ENCODE measurements around the gene REXO1.

The REXO1 gene

DNA sequence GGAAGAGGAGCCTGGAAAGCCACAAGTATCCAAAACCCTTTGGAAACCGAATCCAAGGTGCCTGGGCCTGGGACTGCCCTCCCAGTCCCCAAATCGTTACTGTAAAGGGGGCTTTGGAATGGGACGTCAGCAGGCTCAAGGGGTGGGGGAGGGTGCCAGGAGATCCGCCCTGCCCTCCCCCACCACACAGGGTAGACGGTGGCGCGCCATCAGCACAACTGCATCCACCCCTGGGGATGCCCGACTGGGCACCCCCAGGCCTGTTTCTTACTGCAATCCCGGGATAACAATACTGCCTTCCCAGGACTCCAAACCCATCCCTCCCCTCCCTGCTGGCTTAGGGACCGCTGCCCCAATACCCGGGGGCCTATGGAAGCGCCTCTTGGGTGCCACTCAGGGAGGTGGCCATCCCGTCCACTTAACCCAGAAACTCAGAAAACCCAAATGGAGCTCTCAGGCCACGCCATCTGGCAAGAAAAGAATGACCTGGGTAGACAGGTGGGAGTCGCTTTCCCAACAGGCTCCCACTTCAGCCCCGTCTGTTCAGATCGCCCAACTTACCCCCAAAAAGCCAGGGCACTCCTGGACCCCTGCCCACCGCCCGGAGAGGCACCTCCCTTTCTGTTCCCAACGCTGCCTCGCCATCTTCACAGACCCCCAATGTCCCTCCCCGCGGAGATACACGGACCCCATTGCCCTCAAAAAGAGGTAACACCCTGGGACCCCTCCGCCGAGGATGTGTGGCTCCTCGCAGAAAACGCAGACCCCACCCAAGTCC is 12.7 kb upstream of the REXO1 start:
- DNase-seq (ENCODE audit: low spot score), result no peak

DNA sequence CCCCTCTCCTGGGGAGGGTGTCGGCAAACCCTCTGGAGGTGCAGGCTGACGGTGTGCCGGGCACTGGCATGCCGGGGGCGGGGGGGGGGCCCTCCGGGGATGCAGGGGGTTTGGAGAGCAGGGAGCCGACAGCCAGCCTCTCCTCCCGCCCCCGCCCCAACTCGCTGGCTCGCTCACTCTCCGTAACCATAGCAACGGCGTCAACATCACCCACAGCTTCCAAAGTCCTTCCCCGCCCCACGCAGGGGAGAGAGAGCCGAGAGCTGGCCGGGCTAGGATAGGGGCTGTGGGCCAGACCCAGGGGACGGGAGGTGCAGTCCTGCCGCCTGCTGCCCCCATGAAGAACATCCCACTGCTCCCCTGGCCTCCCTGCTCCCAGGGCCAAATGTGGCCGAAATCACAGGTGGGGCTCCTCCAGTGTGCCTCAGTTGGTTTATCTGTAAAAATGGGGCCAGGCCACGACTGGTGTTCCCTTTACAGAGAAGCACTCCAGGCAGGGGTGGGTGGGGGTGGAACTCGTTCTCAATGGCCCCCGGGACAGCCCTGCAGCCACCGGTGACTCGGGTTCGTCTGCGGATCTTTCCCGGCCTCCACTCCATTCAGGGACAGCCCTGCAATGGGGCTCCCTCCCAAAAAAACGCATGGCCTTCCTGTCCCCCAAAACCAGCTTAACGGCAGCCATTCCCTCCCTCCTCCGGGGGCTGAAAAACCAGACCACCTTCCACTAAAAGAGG is 11.9 kb upstream of the REXO1 start:
- peak; percentile 69 for DNase-seq (ENCODE audit: low spot score)

DNA sequence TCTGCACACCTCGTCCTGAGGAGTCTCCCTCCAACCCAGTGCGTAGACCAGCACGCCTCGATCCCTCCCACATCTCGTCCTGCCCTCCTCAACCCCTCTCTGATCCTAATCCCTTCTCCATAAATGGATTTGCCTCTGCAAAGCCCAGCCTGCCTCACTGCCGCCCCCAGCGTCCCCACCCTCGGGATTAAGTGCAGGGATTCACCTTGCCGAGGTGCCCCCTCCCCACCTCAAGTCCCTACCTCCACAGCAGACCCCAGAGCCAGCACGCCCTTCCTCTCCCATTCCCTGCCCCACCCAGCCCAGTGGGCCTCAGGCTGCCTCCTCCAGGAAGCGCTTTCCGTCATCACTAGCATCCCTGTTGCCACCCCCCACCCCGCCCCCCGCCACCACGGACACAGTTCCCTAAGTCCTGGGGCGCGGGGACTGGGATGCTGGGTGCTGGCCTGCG is 11.1 kb upstream of the REXO1 start:
- no peak for DNase-seq (ENCODE audit: low spot score)

DNA sequence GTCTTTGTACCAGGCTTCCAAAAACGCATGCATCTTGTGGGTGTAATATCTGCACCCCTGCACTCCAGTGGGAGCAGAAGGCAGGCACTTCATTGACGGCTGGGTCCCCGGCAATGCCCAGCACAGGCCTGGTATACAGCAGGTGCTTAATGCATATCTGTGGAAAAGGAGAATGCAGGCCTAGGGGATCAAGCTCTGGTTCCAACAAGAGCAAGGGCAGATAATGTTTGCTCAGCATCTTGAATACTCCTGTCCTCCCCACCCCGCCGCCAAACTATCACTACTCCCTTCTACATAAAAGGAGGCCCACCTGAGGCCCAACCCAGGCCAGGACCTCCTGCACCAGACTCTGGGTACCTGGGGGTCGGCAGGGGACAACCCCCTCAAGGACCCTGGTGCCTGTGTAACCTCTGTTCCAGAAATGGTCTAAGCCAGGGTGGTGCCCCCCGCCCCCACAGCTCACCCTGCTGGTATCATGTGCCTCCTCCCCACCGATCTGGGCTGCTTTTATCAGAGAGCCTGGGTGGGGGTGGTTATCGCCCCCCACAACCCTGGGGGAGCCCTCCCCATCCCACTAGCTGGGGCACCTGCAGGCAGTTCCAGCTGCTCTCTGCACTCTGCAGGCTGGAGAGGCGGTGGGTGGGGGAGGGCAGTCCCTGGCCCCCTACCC is 10.3 kb upstream of the REXO1 start:
- no peak for DNase-seq (ENCODE audit: low spot score)

DNA sequence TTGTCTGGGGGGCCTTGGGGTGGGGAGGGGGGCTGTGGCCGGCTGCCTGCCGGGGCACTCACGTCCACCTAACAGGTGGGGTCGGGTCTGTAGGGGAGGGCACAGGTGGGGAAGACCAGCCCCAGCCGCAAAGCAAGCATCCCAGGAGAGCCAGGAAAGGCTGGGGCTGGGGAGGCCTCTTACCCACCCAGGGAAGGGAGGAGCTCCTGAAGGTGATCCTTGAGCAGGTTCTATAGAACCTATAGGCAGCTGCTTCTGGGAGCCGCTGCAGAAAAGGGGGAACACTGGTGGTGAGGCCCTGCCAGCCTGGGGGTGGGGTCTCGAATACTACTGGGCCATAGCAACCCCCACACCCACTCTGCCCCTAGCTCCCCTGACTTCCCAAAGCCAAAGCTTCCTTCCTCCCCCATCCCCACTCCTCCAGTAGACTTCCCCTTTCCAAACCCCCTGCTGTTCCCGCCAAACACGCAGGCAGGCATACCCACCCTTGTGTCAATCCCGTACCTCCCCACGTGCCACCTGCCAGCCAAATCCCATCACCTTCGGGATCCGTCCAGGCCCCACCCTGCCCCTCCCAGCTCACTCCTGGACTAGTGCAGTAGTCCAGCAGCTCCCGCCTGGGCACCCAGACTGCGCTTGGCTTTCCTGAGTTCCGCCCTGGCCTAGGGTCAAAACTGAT is 9.5 kb upstream of the REXO1 start:
- DNase-seq (ENCODE audit: low spot score), result no peak

DNA sequence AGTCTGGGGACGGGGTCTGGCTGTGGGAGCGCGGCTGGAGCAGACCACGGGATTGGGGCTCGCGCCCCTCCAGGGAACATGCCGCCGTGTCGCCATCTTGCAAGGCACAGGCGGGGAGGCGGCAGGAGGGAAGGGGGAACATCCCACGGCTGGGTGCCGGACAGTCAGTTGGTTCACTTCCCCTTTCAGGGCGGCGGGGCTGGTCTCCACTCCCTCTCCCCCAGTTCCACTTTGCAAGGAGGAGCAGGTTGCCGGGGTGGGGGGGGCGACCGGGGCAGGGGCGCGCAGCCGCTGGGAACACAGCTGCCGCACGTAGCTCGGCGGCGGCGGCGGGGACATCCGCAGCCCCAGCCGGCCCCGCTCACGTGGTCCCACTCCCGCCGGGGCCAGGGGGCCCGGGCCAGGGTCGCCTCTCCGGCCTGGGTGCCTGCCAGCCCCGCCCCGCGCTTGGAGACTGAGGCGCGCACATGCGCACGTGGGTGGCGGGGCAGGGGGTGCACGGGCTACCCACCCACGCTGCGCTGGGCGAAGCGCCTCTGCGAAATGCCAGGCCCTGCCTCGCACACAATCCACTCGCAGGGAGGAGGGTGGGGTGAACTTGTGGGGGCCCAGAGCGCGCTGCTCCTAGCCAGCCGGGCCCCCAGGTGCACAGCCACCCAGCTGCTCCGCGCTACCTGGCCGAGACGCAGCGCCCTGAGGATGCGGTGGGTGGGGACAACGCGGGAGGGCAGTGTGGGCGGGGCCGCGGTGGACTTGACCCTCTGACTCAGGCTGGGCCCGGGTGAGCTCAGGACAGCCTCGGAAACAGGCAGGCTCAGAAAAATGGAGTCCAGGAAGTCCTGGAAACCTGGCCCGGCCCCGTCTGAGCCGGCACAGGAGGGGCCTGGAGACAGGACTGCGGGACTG is 8.7 kb upstream of the REXO1 start:
- no peak for DNase-seq (ENCODE audit: low spot score)

DNA sequence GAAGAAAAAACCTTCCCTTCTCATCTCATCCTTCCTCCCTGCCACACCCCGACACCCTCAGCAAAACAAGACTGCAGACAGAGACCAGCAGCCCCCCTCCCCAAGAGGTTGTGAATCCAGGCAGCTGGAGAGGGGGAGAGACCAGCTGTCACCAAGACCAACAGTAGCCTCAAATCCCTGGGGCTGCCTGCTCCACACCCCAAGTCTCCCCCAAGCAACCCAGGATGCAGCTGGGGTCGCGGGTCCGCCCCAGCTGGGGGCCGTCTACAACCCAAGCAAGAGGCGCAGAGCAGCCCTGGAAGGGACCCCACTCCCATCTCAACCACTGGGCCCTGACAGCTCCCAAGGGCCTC is 8.0 kb upstream of the REXO1 start:
- no peak for DNase-seq (ENCODE audit: low spot score)

DNA sequence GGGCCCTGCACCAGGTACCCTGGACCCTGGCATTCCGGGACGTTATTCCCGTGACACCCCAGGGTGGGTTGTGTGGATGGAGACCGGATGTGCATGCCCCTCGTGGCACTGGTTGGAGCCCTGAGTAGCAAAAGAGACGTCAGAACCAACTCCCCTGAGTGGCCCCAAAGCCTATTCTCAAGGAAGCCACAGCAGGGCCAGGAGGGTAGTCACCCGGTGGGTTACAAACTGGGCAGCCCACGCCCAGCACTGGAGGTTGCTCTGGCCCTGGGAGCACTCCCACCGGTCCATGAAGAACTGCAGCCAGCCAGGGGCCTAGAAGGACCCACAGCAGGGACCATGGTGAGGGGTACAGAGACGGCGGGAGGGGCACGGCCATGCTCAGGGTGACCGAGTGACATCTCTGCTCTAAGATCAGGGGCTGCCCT is 7.6 kb upstream of the REXO1 start:
- DNase-seq (ENCODE audit: low spot score), result no peak

DNA sequence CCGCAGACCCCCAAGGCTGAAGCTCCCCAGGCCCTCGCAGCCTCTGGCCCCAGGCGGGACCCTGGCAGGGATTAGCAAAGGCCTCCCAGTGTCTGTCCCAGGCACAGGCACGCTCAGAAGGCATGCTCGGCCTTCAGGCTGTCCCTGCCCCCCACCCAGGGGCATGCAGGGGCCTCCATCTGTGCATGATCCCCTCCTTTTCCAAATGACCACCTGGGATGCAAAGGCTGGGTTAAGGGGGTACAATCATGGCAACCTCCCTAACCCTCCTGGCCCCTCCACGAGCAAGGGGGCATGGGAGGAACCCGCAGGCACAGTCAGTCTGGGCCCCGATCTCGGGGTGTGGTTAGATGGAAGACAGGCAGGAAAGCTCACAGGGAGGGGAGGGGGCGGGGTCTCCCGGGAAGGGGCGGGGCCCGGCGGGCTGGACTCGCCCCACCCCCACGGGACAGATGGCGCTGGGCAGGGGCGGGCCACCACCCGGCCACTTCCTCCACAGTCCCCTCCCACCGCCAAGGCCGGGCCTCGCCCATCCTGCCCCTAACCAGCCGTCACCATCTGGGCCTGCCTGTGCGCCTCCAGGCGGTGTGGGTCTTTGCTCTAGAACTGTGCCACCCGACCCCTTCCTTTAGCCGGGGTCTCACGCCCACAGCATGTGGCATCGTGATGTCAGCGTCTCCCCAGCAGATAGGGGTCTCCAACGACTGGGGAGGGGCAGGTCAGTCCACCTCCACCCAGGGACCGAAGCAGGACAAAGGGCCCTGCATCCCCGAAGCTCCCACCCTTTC is 7.0 kb upstream of the REXO1 start:
- DNase-seq (ENCODE audit: low spot score), result peak; percentile 92

DNA sequence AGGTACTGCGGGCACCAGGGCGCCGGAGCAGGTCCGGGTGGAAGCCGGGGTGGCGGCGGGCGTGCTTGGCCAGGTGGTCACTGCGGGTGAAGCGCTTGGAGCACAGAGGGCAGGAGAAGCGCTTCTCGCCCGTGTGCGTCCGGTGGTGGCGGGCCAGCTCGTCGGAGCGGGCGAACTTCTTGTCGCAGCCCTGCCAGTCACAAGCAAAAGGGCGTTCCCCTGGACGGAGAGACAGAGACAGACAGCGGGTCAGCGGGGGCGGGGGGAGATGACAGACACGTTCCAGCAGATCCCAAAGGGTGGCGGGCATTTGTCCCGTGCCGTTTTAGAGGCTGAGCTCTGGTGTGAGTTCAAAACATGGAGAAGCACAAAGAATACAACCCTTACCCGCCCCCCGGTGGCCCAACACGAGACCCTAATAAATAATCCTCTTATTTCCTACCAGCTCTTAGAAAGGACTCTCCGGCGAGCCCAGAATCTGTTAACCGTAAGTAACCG is 6.3 kb upstream of the REXO1 start:
- peak; percentile 66 for DNase-seq (ENCODE audit: low spot score)

DNA sequence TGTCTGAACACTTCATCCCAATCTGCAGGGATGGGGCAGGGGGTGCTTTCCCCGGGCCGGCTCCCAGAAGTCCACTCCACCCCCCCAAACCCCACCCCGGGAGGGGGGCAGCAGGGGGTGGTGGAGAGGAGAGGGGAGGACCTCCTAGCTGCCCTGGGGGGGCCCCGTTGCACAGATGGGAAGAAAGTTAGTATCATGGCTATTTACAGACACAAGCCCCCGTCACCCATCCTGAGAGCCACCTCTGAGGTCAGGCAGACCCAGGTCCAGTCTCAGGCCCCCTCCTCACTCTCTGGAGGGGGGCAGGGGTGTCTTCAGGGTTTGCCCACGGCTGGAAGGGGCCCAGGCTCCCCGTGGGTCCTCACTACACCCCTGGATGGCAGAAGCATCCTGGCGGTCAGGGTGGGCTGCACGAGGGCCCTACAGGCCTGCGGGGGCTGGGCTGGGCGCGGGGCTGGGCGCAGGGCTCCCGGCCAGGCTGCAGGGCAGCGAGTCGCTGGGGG is 5.8 kb upstream of the REXO1 start:
- DNase-seq (ENCODE audit: low spot score), result no peak

DNA sequence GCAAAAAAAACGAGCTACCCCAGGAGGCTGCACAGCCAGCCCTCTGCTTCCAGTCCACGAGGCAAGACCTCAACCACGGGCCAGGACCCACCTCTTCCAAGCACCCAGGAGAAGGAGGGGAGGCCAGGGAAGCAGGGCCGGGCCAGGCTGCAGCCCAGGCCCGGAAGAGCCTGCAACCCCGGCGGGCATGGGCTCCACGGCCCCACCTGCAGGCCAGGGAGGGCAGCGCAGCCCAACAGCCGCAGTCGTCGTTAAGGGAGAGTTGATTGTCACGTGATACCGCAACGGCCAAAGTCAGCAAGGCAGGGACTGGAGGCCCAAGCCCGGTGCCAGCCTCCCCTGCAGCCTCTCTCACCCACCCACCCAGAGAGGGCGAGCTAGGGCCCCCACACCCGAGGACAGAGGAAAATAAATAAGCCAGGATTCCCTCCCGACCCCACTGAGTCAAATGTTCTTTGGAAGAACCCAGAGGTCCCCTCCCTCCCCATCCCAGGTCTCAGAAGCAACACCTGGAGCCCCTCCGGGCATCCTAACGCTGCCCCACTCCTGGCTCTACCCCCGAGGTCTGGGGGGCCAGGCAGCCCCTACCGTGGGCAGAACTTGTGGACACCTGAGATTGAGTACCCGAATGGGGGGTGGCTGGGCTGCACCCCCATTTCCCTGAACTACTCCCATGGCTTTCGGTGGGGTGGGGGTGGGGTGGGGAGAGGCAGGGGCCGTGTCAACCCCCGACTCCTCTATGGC is 5.2 kb upstream of the REXO1 start:
- peak; percentile 90 for DNase-seq (ENCODE audit: low spot score)

DNA sequence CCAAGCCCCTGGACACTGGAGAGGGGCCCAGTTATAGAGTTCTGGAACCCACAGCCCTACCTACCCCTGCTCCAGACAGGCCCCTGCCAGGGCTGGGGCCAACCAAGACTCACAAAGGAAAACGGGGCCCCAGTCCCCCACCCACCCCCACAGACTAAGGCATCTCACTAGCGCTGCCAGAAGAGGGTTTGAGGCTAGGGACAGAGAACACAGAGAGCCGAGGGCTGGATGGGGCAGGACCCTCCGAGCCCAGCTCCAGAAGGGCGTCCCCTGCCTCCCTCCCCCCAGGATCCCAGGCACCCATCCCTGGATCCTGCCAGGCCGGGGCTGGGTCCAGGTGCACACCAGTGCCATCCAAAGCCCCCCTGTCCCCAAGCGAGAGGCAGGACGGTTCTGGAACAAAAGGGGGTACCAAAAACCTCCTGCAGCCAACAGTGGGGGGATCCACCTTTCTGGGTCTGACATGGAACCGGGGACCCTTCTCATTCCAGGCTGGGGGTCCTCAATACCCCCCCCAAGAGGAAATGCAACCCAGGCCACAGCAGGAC is 4.4 kb upstream of the REXO1 start:
- DNase-seq (ENCODE audit: low spot score), result no peak

DNA sequence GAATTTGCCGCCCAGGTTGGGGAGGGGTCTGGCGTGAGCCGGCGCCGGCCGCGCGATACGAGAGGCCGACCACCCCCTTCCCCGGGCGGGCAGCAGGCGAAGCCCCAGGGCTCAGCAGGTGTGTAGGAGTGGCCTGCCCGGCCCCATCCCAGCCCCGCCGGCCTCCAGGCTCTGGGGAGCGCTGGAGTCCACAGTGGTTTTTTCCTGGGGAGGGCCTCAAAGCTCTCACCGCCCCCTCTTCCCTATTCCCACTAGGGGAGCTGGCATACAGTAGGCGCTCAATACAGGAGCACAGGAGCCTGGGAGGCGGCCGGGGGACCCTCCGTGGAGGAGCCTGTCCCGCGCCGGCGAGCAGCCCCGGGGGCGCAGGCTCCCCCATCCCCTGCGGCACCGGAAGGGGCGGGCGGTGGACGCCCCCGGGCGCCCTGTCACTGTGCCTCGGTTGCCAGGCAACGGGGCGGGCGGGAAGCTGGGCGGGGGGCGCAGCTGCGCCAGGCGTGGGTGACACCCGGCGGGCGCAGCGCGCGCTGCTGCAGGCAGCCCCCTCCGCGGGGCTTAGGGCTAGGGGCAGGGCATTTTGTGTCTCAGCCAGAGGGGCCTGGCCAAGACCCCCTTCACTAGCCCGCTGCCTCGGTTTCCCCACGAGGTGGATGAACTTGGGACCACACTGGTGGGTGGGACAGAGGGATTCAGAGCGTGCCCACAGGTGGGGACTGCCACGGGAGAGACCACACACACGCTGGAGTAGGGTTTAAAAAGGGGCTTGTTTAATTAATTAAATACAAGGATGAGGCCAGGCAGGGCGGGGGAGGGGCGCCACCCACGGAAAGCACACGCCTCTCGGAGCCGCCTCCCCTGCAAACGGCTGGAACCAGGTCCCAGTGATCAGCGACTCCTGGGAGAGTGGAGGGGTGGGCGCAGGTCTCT is 3.6 kb upstream of the REXO1 start:
- no peak for DNase-seq (ENCODE audit: low spot score)

DNA sequence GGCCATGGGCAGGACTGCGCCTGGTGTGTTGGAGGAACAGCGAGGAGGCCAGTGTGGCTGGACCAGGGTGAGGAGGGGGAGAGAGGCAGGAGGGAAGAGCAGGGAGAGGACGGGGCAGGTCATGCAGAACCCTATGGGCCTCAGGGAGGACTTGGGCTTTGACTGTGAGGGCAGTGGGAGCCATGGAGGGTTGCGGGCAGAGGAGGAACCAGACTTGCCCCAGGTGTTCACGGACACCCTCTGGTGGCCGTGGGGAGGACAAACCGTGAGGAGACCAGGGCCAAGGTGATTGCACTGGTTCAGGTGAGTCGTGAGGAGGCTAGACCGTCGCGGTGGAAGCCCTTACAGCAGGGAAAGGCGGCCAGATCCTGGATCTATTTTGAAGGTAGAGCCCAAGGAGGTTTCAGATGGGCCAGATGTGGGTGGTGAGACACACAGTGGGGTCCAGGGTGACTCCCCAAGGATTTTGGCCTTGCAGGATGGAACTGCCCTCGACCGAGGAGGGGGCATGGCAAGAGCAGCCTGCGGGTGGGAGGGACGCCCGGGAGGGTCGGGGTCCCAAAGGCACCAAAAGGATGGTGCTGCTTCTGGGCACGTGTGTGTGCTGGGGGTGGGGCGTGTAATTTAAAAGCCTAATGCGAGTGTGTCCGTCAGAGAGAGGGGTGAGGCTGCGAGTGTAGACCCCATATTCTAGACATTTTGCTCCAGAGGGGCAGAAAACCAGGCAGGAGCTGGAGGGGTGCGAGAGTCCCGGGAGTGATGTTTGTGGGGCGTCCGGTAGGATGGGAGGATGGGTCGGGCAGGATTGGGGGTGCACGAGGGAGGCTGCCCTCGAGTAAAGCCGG is 2.7 kb upstream of the REXO1 start:
- no peak for DNase-seq (ENCODE audit: low spot score)

DNA sequence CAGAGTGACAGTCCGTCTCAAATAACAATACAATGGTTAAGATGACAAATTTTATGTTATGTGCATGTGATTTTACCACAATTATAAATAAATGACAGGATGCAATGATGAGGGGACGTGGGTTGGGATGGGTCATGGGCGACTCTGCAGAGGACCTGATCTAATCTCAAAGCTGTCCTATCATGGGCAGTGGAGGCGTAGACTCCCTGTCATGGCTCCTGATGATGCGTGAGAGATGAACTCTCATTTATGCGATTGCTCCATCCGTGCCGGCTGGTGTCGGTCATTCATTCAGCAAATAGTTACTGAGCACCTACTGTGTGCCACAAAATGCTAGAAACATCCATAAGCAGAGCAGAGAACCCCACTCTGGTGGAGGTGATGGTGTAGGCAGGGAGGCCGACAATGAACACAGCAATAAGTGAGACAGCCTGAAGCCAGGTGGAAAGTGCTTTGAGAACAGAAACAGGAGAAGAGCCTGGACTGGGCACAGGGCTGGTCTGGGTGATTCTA is 1.7 kb upstream of the REXO1 start:
- DNase-seq (ENCODE audit: low spot score), result no peak

DNA sequence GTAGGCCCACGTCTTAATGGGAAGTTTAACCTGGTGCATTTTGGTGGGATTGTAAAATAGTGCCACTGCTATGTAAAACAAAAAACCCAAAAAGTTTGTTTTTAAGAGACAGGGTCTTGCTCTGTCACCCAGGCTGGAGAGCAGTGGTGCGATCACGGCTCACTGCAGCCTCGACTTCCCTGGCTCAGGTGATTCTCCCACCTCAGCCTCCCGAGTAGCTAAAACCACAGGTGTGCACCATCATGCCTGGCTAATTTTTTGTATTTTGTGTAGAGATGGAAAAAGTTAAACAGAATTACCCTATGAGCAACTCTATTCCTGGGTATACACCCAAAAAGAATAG is 820 bp upstream of the REXO1 start:
- DNase-seq (ENCODE audit: low spot score), result no peak

All from hematopoietic multipotent progenitor cell treated with erythropoietin and hydrocortisone succinate and interleukin-3 and kit ligand, for 15 days (in vitro differentiated cells).